HFFc6 (cell line): ENCODE results near the gene GJC2. TPM values are rescaled to one million over a fixed set of nuclear protein-coding genes. Genes with fewer than 3 reads are reported as not detected.
"Not testable (repeated sequence)": the region's sequence is repeated elsewhere in the genome, so short reads cannot be mapped to it uniquely, and the experiment has no call there.

Source experiments
- DNase-seq: peaks from one replicate; pipeline ENCODE4 v3.0.0-alpha.2; 2018
- H3K27ac Mint-ChIP-seq: 2 replicates; pipeline ENCODE4 v1.8.0; 2020; ENCODE audit warnings: mild to moderate bottlenecking, mixed read lengths
- H3K27me3 Mint-ChIP-seq: 2 replicates; pipeline ENCODE4 v1.8.0; 2021; ENCODE audit warnings: mild to moderate bottlenecking, moderate library complexity, mixed read lengths; ENCODE audit not compliant: insufficient read depth
- H3K36me3 Mint-ChIP-seq: 2 replicates; pipeline ENCODE4 v1.8.0; 2021; ENCODE audit warnings: low read depth, mixed read lengths
- H3K4me1 Mint-ChIP-seq: 2 replicates; pipeline ENCODE4 v1.8.0; 2020; ENCODE audit warnings: low read depth, mixed read lengths
- H3K4me3 Mint-ChIP-seq: 2 replicates; pipeline ENCODE4 v1.8.0; 2020; ENCODE audit warnings: mild to moderate bottlenecking, moderate library complexity, mixed read lengths
- H3K9me3 Mint-ChIP-seq: 2 replicates; pipeline ENCODE4 v1.8.0; 2020; ENCODE audit warnings: mild to moderate bottlenecking, mixed read lengths
- total RNA-seq, 6 experiments: library from RNA; stranded (reverse); fragmentation: NEBNext Ultra II Directional; extraction: Animal tissue kit (Norgen Biotek cat#: 25700); gene quantifications; 2 replicates in 1 of 6; 3 replicates in 5 of 6; pipeline ENCODE4 v1.2.3, GENCODE V29; 2021
- TF ChIP-seq, protein P1 (sequence below): fragments of 200-600 bp; sonication (generic); IDR thresholded peaks from 2 replicates; pipeline ENCODE4 v1.5.0; 2021; ENCODE audit warnings: antibody characterized with exemption, mild to moderate bottlenecking

The GJC2 gene
- total RNA-seq, 6 experiments from 2014 or later, result 1.1 to 2.3 (median 1.2) TPM

DNA sequence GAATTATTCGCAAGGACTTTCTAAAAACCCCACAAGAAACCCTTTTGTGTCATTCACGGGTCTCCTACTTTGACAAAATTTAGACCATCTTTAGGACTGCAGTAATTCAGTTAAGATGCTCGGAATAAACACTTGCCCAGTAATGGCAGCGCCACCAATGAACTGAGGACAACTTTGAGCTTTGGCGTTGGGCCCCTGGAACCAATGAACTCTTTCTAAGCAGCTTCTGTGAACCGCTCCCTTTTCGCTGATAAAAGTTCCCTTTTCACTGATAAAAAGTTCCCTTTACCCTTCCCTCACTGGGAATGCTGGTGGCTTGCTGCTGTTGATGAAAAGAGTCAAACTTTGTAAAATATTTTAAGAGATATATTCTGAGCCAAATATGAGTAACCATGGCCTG lies 39.2 kb upstream of the GJC2 start:
- TF ChIP-seq, protein P1, sequence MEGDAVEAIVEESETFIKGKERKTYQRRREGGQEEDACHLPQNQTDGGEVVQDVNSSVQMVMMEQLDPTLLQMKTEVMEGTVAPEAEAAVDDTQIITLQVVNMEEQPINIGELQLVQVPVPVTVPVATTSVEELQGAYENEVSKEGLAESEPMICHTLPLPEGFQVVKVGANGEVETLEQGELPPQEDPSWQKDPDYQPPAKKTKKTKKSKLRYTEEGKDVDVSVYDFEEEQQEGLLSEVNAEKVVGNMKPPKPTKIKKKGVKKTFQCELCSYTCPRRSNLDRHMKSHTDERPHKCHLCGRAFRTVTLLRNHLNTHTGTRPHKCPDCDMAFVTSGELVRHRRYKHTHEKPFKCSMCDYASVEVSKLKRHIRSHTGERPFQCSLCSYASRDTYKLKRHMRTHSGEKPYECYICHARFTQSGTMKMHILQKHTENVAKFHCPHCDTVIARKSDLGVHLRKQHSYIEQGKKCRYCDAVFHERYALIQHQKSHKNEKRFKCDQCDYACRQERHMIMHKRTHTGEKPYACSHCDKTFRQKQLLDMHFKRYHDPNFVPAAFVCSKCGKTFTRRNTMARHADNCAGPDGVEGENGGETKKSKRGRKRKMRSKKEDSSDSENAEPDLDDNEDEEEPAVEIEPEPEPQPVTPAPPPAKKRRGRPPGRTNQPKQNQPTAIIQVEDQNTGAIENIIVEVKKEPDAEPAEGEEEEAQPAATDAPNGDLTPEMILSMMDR, result no peak

DNA sequence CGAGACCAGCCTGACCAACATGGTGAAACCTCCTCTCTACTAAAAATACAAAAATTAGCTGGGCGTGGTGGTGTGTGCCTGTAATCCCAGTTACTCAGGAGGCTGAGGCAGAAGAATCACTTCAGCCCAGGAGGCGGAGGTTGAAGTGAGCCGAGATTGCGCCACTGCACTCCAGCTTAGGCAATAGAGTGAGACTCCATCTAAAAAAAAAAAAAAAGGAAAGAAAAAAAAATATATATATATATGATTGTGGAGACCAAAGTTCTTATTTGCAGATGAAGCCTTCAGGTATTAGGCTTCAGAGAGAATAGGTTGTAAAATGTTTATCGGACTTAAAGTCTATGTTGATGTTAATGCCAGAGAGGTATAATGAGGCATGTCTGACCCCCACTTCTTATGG lies 38.4 kb upstream of the GJC2 start:
- peaks cover 18% of the 10 kb centered on the region for H3K4me1 Mint-ChIP-seq
- H3K27ac Mint-ChIP-seq, H3K36me3 Mint-ChIP-seq, DNase-seq, H3K4me3 Mint-ChIP-seq, H3K9me3 Mint-ChIP-seq, H3K27me3 Mint-ChIP-seq: not testable (repeated sequence)

More for the DNA sequence above, 39.2 kb upstream of the GJC2 start:
- DNase-seq, result no peak
- Mint-ChIP-seq H3K4me1 (peaks cover 18% of the 10 kb centered on the region), H3K36me3 (no peaks in the 10 kb centered on the region), H3K27me3 (peaks cover 6% of the 10 kb centered on the region), H3K9me3 (no peaks in the 10 kb centered on the region), H3K27ac (no peak overlapping the region), H3K4me3 (no peak overlapping the region)

DNA sequence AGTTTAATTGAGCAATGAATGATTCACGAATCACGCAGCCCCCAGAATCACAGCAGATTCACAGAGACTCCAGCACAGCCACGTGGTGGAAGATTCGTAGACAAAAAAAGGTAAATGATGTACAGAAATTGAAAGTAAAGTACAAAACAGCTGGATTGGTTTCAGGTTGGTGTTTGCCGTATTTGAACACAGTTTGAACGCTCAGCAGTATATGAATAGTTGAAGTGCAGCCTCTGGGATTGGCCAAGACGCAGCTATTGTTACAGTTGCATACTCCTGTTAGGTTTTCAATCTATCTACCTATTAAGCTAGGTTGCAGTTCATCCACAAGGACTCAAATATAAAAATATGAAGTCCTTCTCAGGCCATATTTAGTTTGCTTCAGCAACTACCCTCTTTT lies 37.6 kb upstream of the GJC2 start:
- Mint-ChIP-seq H3K36me3 (no peaks in the 10 kb centered on the region), H3K4me1 (peaks cover 18% of the 10 kb centered on the region), H3K9me3 (peaks cover 5% of the 10 kb centered on the region), H3K27me3 (peaks cover 6% of the 10 kb centered on the region), H3K27ac (no peak overlapping the region), H3K4me3 (no peak overlapping the region)
- TF ChIP-seq, protein P1, result no peak
- DNase-seq, result no peak

DNA sequence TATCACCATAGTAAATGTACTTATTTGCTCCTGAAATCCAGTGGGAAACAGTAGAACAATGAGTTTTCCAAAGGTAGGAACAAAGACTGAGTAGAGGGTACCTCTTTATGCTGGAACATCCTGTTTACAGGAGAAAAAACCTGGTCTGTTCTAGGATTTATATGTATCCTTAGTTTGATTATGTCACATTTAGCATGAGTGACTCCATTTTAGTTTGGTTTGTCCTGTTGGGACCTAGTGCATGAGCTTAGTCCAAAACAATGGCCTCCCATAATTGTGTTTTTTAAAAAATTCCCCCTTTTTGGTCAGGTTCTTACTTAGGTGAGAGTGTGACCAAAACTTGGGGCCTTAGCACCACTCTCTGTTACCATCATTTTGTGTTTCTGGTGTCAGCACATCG lies 37.1 kb upstream of the GJC2 start:
- peaks cover 3% of the 10 kb centered on the region for H3K36me3 Mint-ChIP-seq
- no peak overlapping the region for H3K4me3 Mint-ChIP-seq
- DNase-seq, result no peak
- peaks cover 18% of the 10 kb centered on the region for H3K4me1 Mint-ChIP-seq
- no peak overlapping the region for H3K27ac Mint-ChIP-seq
- TF ChIP-seq, protein P1, result no peak
- peaks cover 8% of the 10 kb centered on the region for H3K9me3 Mint-ChIP-seq
- H3K27me3 Mint-ChIP-seq, result peaks cover 6% of the 10 kb centered on the region

DNA sequence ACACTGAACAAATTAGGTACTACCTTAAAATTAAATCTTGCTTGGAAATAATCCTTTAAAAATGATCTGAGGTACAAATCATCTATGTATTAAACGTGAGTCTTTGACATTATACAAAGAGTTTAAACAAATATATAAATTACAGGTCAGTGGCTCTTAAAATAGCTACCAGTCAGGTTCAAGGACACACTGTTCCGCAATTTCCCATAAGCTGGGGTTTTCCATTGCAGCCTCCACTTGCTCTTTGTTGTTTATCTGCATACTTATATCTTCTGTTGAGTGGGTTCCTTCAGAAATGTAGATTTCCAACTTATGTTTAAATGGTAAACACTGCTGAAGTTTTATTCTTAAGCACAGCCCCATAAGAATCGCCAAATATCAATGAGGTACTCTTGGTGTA lies 34.9 kb upstream of the GJC2 start:
- peaks cover under 1% of the 10 kb centered on the region; the same call in 1 of the 2 replicates for H3K27me3 Mint-ChIP-seq
- no peak overlapping the region for H3K4me3 Mint-ChIP-seq
- no peak overlapping the region for H3K27ac Mint-ChIP-seq
- H3K36me3 Mint-ChIP-seq, result peaks cover 9% of the 10 kb centered on the region
- H3K4me1 Mint-ChIP-seq, result peaks cover 10% of the 10 kb centered on the region
- peaks cover 15% of the 10 kb centered on the region for H3K9me3 Mint-ChIP-seq
- TF ChIP-seq, protein P1, result no peak
- DNase-seq, result no peak

GRCh38 chr1:228117335-228117734 lies 32.4 kb upstream of the GJC2 start:
- Mint-ChIP-seq H3K27me3 (no peaks in the 10 kb centered on the region; the same call in none of the 2 replicates), H3K4me3 (no peak overlapping the region), H3K27ac (no peak overlapping the region), H3K36me3 (peaks cover 9% of the 10 kb centered on the region), H3K4me1 (peaks cover 18% of the 10 kb centered on the region), H3K9me3 (peaks cover 15% of the 10 kb centered on the region)
- DNase-seq, result no peak
- TF ChIP-seq, protein P1, result no peak
